ENCODE results near the gene ALAD.

DNA sequence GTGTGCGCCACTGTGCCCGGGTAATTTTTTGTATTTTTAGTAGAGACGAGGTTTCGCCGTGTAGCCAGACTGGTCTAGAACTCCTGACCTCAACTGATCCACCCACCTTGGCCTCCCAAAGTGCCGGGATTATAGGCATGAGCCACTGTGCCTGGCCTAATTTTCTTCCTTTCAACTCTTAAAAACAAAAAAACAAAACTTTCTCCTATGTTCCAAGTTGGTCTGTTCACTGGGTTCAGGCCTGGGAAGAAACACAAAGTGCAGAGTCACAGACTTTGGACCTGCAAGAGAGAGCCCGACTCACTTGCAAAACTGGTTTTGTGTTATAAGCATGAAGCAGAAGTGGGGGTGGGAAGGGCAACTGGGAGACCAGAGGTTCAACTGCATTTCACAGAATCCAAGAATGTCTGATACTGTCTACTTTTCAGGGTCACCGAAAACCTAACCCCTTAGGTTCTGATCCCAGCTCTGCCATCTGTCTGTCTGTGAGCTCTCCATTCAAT is 19.1 kb downstream of the ALAD start:
- TF ChIP-seq CTCF (IDR thresholded peaks at IDR 0.05): no peak
- TF ChIP-seq POLR2A (IDR thresholded peaks at IDR 0.05): no peak
- TF ChIP-seq POLR2AphosphoS5 (IDR thresholded peaks at IDR 0.05): no peak
- no peak for TF ChIP-seq EP300 (IDR thresholded peaks at IDR 0.05)

All from gastroesophageal sphincter (tissue), 3 donors.